Measurements from ENCODE around the gene RHOG. TPM values are rescaled to one million over a fixed set of nuclear protein-coding genes. Genes with fewer than 3 reads are reported as not detected.

The RHOG gene
- total RNA-seq (7.4 TPM), polyA plus RNA-seq (ENCODE audit: insufficient read depth in 1 of 8, insufficient read length in 8 of 8, low replicate concordance in 1 of 8) (10 to 100 TPM; 21.9 to 31.4 (median 26.3) TPM)
- long read RNA-seq, donor 1, transcript RHOG-201 (2 exons, 1,319 nt), result major isoform, 7 of 7 reads
- long read RNA-seq, donor 1, partial matches to known transcripts, result 0 of 7 reads
- long read RNA-seq, donor 1, other reads (novel, unspliced or antisense), result 0 of 7 reads
- long read RNA-seq, donor 2, partial matches to known transcripts, result 0 of 1 reads
- long read RNA-seq, donor 2, other reads (novel, unspliced or antisense), result 0 of 1 reads
- long read RNA-seq, donor 3, transcript RHOG-201 (2 exons, 1,319 nt), result major isoform, 13 of 13 reads
- long read RNA-seq, donor 3, partial matches to known transcripts, result 0 of 13 reads
- long read RNA-seq, donor 3, other reads (novel, unspliced or antisense), result 0 of 13 reads
- long read RNA-seq, donor 4, transcript RHOG-201 (2 exons, 1,319 nt), result major isoform, 11 of 11 reads
- long read RNA-seq, donor 4, partial matches to known transcripts, result 0 of 11 reads
- long read RNA-seq, donor 4, other reads (novel, unspliced or antisense), result 0 of 11 reads
- long read RNA-seq, donor 5, transcript RHOG-201 (2 exons, 1,319 nt), result major isoform, 20 of 20 reads
- long read RNA-seq, donor 5, partial matches to known transcripts, result 0 of 20 reads
- long read RNA-seq, donor 5, other reads (novel, unspliced or antisense), result 0 of 20 reads
- long read RNA-seq, donor 6, transcript RHOG-201 (2 exons, 1,319 nt), result major isoform, 13 of 13 reads
- long read RNA-seq, donor 6, partial matches to known transcripts, result 0 of 13 reads
- long read RNA-seq, donor 6, other reads (novel, unspliced or antisense), result 0 of 13 reads
- long read RNA-seq, donor 7, transcript RHOG-201 (2 exons, 1,319 nt), result major isoform, 13 of 13 reads
- long read RNA-seq, donor 7, partial matches to known transcripts, result 0 of 13 reads
- long read RNA-seq, donor 7, other reads (novel, unspliced or antisense), result 0 of 13 reads
- long read RNA-seq, donor 8, transcript RHOG-201 (2 exons, 1,319 nt), result major isoform, 7 of 7 reads
- long read RNA-seq, donor 8, partial matches to known transcripts, result 0 of 7 reads
- long read RNA-seq, donor 8, other reads (novel, unspliced or antisense), result 0 of 7 reads
- long read RNA-seq, donor 9, transcript RHOG-201 (2 exons, 1,319 nt), result major isoform, 13 of 13 reads
- long read RNA-seq, donor 9, partial matches to known transcripts, result 0 of 13 reads
- long read RNA-seq, donor 9, other reads (novel, unspliced or antisense), result 0 of 13 reads
- long read RNA-seq, donor 10, transcript RHOG-201 (2 exons, 1,319 nt), result major isoform, 14 of 14 reads
- long read RNA-seq, donor 10, partial matches to known transcripts, result 0 of 14 reads
- long read RNA-seq, donor 10, other reads (novel, unspliced or antisense), result 0 of 14 reads
- long read RNA-seq, donor 11, transcript RHOG-201 (2 exons, 1,319 nt), result major isoform, 10 of 10 reads
- long read RNA-seq, donor 11, partial matches to known transcripts, result 0 of 10 reads
- long read RNA-seq, donor 11, other reads (novel, unspliced or antisense), result 0 of 10 reads

GRCh38 chr11:3840870-3841425 is at the start of gene RHOG:
Gene RHOG, minus strand, starts transcription at chr11:3840959. Its CDS starts 12,821 bp downstream, at chr11:3828138.
- 2% methylated on average over 15 of the region's 42 CpGs for WGBS (ENCODE audit: insufficient coverage)
- H3K4me1 ChIP-seq (ENCODE audit: control insufficient read depth, insufficient read depth, low read length), result peaks cover 29% of the 10 kb centered on the region
- DNase-seq, result peak; percentile 93

GRCh38 chr11:3890014-3890413 is 49.3 kb upstream of the RHOG start:
- no peak overlapping the region for H3K27ac ChIP-seq (ENCODE audit: low read length)
- no peaks in the 10 kb centered on the region for H3K27me3 ChIP-seq (ENCODE audit: control insufficient read depth, insufficient read depth, low read length)
- H3K4me1 ChIP-seq (ENCODE audit: control insufficient read depth, insufficient read depth, low read length), result peaks cover 15% of the 10 kb centered on the region
- DNase-seq, result no peak
- WGBS (ENCODE audit: insufficient coverage), result no CpG with 5 or more reads among the region's 2 CpGs
- no peaks in the 10 kb centered on the region for H3K9me3 ChIP-seq (replicated peaks; ENCODE audit: control insufficient read depth, low read depth, low read length)
- no peaks in the 10 kb centered on the region for H3K36me3 ChIP-seq (ENCODE audit: control insufficient read depth, insufficient read depth, low read length)
- H3K4me3 ChIP-seq (ENCODE audit: low read length), result no peak overlapping the region

More at GRCh38 chr11:3840870-3841425, at the start of gene RHOG:
- H3K27ac ChIP-seq (ENCODE audit: low read length), result peak within 1 kb of the TSS; percentile 96
- peaks cover 10% of the 10 kb centered on the region for H3K36me3 ChIP-seq (ENCODE audit: control insufficient read depth, insufficient read depth, low read length)
- no peaks in the 10 kb centered on the region for H3K27me3 ChIP-seq (ENCODE audit: control insufficient read depth, insufficient read depth, low read length)
- H3K9me3 ChIP-seq (replicated peaks; ENCODE audit: control insufficient read depth, low read depth, low read length), result no peaks in the 10 kb centered on the region
- peak within 1 kb of the TSS; percentile 78 for H3K4me3 ChIP-seq (ENCODE audit: low read length)

- Histone ChIP-seq H3K36me3 (ENCODE audit: control insufficient read depth, insufficient read depth, low read length) (no peaks in the 10 kb centered on the region), H3K27ac (ENCODE audit: low read length) (no peak overlapping the region), H3K4me3 (ENCODE audit: low read length) (no peak overlapping the region)
Observed at GRCh38 chr11:3888876-3889275, 48.1 kb upstream of the RHOG start.

GRCh38 chr11:3886985-3887384 is 46.2 kb upstream of the RHOG start:
- Histone ChIP-seq H3K27me3 (ENCODE audit: control insufficient read depth, insufficient read depth, low read length) (no peaks in the 10 kb centered on the region), H3K4me3 (ENCODE audit: low read length) (no peak overlapping the region), H3K9me3 (replicated peaks; ENCODE audit: control insufficient read depth, low read depth, low read length) (no peaks in the 10 kb centered on the region), H3K27ac (ENCODE audit: low read length) (peak overlapping the region; percentile 7), H3K4me1 (ENCODE audit: control insufficient read depth, insufficient read depth, low read length) (peaks cover 10% of the 10 kb centered on the region), H3K36me3 (ENCODE audit: control insufficient read depth, insufficient read depth, low read length) (no peaks in the 10 kb centered on the region)
- DNase-seq, result no peak
- WGBS (ENCODE audit: insufficient coverage), result no CpG with 5 or more reads among the region's 1 CpG

More at GRCh38 chr11:3888876-3889275, 48.1 kb upstream of the RHOG start:
- no peak for DNase-seq
- Histone ChIP-seq H3K4me1 (ENCODE audit: control insufficient read depth, insufficient read depth, low read length) (peaks cover 10% of the 10 kb centered on the region), H3K27me3 (ENCODE audit: control insufficient read depth, insufficient read depth, low read length) (no peaks in the 10 kb centered on the region), H3K9me3 (replicated peaks; ENCODE audit: control insufficient read depth, low read depth, low read length) (no peaks in the 10 kb centered on the region)

GRCh38 chr11:3885855-3886254 is 45.1 kb upstream of the RHOG start:
- WGBS (ENCODE audit: insufficient coverage), result 84% methylated on average over 3 of the region's 7 CpGs
- Histone ChIP-seq H3K4me3 (ENCODE audit: low read length) (no peak overlapping the region), H3K36me3 (ENCODE audit: control insufficient read depth, insufficient read depth, low read length) (no peaks in the 10 kb centered on the region), H3K4me1 (ENCODE audit: control insufficient read depth, insufficient read depth, low read length) (peaks cover 11% of the 10 kb centered on the region), H3K27me3 (ENCODE audit: control insufficient read depth, insufficient read depth, low read length) (no peaks in the 10 kb centered on the region), H3K9me3 (replicated peaks; ENCODE audit: control insufficient read depth, low read depth, low read length) (no peaks in the 10 kb centered on the region), H3K27ac (ENCODE audit: low read length) (no peak overlapping the region)
- no peak for DNase-seq

- Histone ChIP-seq H3K9me3 (replicated peaks; ENCODE audit: control insufficient read depth, low read depth, low read length) (no peaks in the 10 kb centered on the region), H3K27ac (ENCODE audit: low read length) (no peak overlapping the region), H3K4me1 (ENCODE audit: control insufficient read depth, insufficient read depth, low read length) (peaks cover 13% of the 10 kb centered on the region), H3K36me3 (ENCODE audit: control insufficient read depth, insufficient read depth, low read length) (no peaks in the 10 kb centered on the region), H3K27me3 (ENCODE audit: control insufficient read depth, insufficient read depth, low read length) (no peaks in the 10 kb centered on the region), H3K4me3 (ENCODE audit: low read length) (no peak overlapping the region)
- DNase-seq, result no peak
Observed at GRCh38 chr11:3882655-3883054, 41.9 kb upstream of the RHOG start.

GRCh38 chr11:3880724-3881123 is 40.0 kb upstream of the RHOG start:
- no peaks in the 10 kb centered on the region for H3K36me3 ChIP-seq (ENCODE audit: control insufficient read depth, insufficient read depth, low read length)
- H3K4me1 ChIP-seq (ENCODE audit: control insufficient read depth, insufficient read depth, low read length), result peaks cover 8% of the 10 kb centered on the region

GRCh38 chr11:3879967-3880542 is 39.3 kb upstream of the RHOG start:
- Histone ChIP-seq H3K9me3 (replicated peaks; ENCODE audit: control insufficient read depth, low read depth, low read length) (no peaks in the 10 kb centered on the region), H3K27ac (ENCODE audit: low read length) (no peak overlapping the region), H3K27me3 (ENCODE audit: control insufficient read depth, insufficient read depth, low read length) (no peaks in the 10 kb centered on the region), H3K4me1 (ENCODE audit: control insufficient read depth, insufficient read depth, low read length) (peaks cover 8% of the 10 kb centered on the region), H3K36me3 (ENCODE audit: control insufficient read depth, insufficient read depth, low read length) (no peaks in the 10 kb centered on the region), H3K4me3 (ENCODE audit: low read length) (no peak overlapping the region)
- DNase-seq, result no peak
- WGBS (ENCODE audit: insufficient coverage), result no CpG with 5 or more reads among the region's 2 CpGs

More at GRCh38 chr11:3880724-3881123, 40.0 kb upstream of the RHOG start:
- Histone ChIP-seq H3K4me3 (ENCODE audit: low read length) (no peak overlapping the region), H3K27me3 (ENCODE audit: control insufficient read depth, insufficient read depth, low read length) (no peaks in the 10 kb centered on the region), H3K9me3 (replicated peaks; ENCODE audit: control insufficient read depth, low read depth, low read length) (no peaks in the 10 kb centered on the region), H3K27ac (ENCODE audit: low read length) (no peak overlapping the region)
- peak; percentile 27 for DNase-seq
- 33% methylated on average over 1 of the region's 3 CpGs for WGBS (ENCODE audit: insufficient coverage)
